Esophagus muscularis mucosa (tissue), 4 donors: Measurements from ENCODE around the gene SYCP2.

Experiments used
- EP300 ChIP-seq: sonication (generic); formaldehyde crosslinking; IDR thresholded peaks from one replicate; pipeline ENCODE4 v1.6.1; 2017; ENCODE audit warnings: antibody characterized with exemption
- POLR2A ChIP-seq: fragments of 450-650 bp; IDR thresholded peaks from one replicate; pipeline ENCODE4 v1.6.1; 2017; ENCODE audit warnings: antibody characterized with exemption, moderate library complexity, mild to moderate bottlenecking, low read depth
- TF ChIP-seq, protein P1 (sequence below), 3 experiments: fragments of 200-600 bp in 2 of 3; fragments of 450-650 bp in 1 of 3; sonication (generic) in 2 of 3; IDR thresholded peaks; one replicate each; pipeline ENCODE4 v1.5.1; 2017 to 2019; ENCODE audit warnings: antibody characterized with exemption in 3 of 3, mild to moderate bottlenecking in 2 of 3, moderate library complexity in 1 of 3

- TF ChIP-seq EP300 = no peak
- TF ChIP-seq, protein P1, sequence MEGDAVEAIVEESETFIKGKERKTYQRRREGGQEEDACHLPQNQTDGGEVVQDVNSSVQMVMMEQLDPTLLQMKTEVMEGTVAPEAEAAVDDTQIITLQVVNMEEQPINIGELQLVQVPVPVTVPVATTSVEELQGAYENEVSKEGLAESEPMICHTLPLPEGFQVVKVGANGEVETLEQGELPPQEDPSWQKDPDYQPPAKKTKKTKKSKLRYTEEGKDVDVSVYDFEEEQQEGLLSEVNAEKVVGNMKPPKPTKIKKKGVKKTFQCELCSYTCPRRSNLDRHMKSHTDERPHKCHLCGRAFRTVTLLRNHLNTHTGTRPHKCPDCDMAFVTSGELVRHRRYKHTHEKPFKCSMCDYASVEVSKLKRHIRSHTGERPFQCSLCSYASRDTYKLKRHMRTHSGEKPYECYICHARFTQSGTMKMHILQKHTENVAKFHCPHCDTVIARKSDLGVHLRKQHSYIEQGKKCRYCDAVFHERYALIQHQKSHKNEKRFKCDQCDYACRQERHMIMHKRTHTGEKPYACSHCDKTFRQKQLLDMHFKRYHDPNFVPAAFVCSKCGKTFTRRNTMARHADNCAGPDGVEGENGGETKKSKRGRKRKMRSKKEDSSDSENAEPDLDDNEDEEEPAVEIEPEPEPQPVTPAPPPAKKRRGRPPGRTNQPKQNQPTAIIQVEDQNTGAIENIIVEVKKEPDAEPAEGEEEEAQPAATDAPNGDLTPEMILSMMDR (IDR thresholded peaks at IDR 0.05) = no peak
- TF ChIP-seq POLR2A = no peak
Observed at GRCh38 chr20:59938221-59938620, 4.8 kb upstream of the SYCP2 start.
